ENCODE results near the gene MTERF1. TPM values are rescaled to one million over a fixed set of nuclear protein-coding genes. Genes with fewer than 3 reads are reported as not detected.

The MTERF1 gene
- total RNA-seq, 1 donor from 2014 or later: 30.3 TPM

DNA sequence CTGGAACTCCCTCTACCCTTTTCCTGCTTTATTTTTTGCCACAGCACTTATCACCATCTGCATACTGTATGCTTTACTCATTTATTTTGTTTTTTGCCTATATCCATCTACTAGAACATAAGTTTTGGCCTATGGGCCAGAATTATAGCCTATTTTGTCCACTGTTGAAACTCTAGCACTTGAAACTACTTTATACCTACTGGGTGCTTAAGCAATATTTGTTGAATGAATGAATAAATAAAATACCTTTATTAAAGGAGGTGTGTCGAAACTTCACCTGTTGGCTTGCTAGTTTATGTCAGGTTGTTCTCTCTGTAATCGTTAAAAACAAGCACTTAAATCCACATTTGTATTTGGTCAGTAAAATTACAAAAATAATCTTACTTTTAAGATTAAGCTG is 53.3 kb downstream of the MTERF1 start:
- ChIA-PET POLR2A (no interaction called here), CTCF (no interaction called here)
- H3K9me3 Mint-ChIP-seq: peaks cover 6% of the 10 kb centered on the region
- no peak overlapping the region for H3K4me3 Mint-ChIP-seq
- intact Hi-C loops (cut with micrococcal nuclease): no loop called here
- H3K27me3 Mint-ChIP-seq: no peaks in the 10 kb centered on the region
- DNase-seq: no peak
- peaks cover 12% of the 10 kb centered on the region for H3K36me3 Mint-ChIP-seq (ENCODE audit: low read depth)
- TF ChIP-seq, protein P1, sequence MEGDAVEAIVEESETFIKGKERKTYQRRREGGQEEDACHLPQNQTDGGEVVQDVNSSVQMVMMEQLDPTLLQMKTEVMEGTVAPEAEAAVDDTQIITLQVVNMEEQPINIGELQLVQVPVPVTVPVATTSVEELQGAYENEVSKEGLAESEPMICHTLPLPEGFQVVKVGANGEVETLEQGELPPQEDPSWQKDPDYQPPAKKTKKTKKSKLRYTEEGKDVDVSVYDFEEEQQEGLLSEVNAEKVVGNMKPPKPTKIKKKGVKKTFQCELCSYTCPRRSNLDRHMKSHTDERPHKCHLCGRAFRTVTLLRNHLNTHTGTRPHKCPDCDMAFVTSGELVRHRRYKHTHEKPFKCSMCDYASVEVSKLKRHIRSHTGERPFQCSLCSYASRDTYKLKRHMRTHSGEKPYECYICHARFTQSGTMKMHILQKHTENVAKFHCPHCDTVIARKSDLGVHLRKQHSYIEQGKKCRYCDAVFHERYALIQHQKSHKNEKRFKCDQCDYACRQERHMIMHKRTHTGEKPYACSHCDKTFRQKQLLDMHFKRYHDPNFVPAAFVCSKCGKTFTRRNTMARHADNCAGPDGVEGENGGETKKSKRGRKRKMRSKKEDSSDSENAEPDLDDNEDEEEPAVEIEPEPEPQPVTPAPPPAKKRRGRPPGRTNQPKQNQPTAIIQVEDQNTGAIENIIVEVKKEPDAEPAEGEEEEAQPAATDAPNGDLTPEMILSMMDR (IDR thresholded peaks at IDR 0.05): no peak
- ATAC-seq (ENCODE audit: low read depth): no peak
- no peaks in the 10 kb centered on the region for H3K4me1 Mint-ChIP-seq
- H3K27ac Mint-ChIP-seq: no peak overlapping the region

GRCh38 chr7:91826377-91826776 is 54.1 kb downstream of the MTERF1 start:
- H3K27me3 Mint-ChIP-seq: no peaks in the 10 kb centered on the region
- ChIA-PET CTCF (no interaction called here), POLR2A (no interaction called here)
- H3K27ac Mint-ChIP-seq: no peak overlapping the region
- no peak for DNase-seq
- intact Hi-C loops (cut with micrococcal nuclease): no loop called here
- TF ChIP-seq, protein P1 (IDR thresholded peaks at IDR 0.05): no peak
- H3K9me3 Mint-ChIP-seq: peaks cover 13% of the 10 kb centered on the region
- no peak overlapping the region for H3K4me3 Mint-ChIP-seq
- H3K36me3 Mint-ChIP-seq (ENCODE audit: low read depth): peaks cover 12% of the 10 kb centered on the region
- no peak for ATAC-seq (ENCODE audit: low read depth)
- no peaks in the 10 kb centered on the region for H3K4me1 Mint-ChIP-seq

DNA sequence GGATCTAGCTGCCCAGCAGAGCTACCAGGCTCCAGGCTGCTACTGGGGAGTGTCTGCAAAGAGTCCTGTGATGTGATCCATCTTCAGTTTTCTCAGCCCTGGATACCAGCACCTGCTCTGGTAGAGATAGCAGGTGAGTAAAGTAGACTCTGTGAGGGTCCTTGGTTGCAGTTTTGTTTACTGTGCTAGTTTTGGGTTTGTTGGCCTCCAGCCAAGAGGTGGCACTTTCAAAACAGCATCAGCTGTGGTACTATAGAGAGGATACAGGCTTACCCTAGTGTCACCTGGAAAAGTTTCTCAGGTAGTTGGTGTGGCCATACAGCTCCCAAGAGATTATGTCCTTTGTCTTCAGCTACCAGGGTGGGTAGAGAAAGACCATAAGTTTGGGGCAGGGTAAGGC is 56.3 kb downstream of the MTERF1 start:
- H3K27me3 Mint-ChIP-seq: no peaks in the 10 kb centered on the region
- CTCF ChIA-PET: no interaction called here
- POLR2A ChIA-PET: no interaction called here

More for the DNA sequence above, 56.3 kb downstream of the MTERF1 start:
- TF ChIP-seq, protein P1 (IDR thresholded peaks at IDR 0.05): no peak
- Mint-ChIP-seq H3K4me1 (no peaks in the 10 kb centered on the region), H3K36me3 (ENCODE audit: low read depth) (peaks cover 12% of the 10 kb centered on the region), H3K9me3 (peaks cover 27% of the 10 kb centered on the region), H3K27ac (no peak overlapping the region), H3K4me3 (no peak overlapping the region)
- intact Hi-C loops (cut with micrococcal nuclease): no loop called here
- ATAC-seq (ENCODE audit: low read depth) (no peak), DNase-seq (no peak)

Other genes starting within 250 kb of the MTERF1 start
- 54.4 and 58.4 TPM in 2 replicates for gene AKAP9, start 60.2 kb upstream of the MTERF1 start, total RNA-seq